SK-N-SH (cell line): ENCODE data around the gene PPM1L.

Source experiments
- ELF1 ChIP-seq: IDR thresholded peaks from 2 replicates; pipeline ENCODE4 v1.4.0; 2012
- EP300 ChIP-seq, 2 experiments: IDR thresholded peaks; 2 replicates each; pipeline versions ENCODE4 v1.4.0 to v1.6.1; 2012; ENCODE audit warnings: borderline replicate concordance in 1 of 2, low read depth in 1 of 2, low read length in 1 of 2
- FOXJ3 ChIP-seq: sonication (generic); formaldehyde crosslinking; IDR thresholded peaks from 2 replicates; pipeline ENCODE4 v1.5.1; 2020; ENCODE audit warnings: mild to moderate bottlenecking, missing genetic modification reagents
- GABPA ChIP-seq: IDR thresholded peaks from 2 replicates; pipeline ENCODE4 v1.4.0; 2012; ENCODE audit warnings: low read depth, mild to moderate bottlenecking
- POLR2AphosphoS5 ChIP-seq: IDR thresholded peaks from 2 replicates; pipeline ENCODE4 v1.6.1; 2012; ENCODE audit warnings: low read depth, low read length
- REST ChIP-seq: IDR thresholded peaks from 2 replicates; pipeline ENCODE4 v1.6.1; 2012; ENCODE audit warnings: mild to moderate bottlenecking, low read depth, low read length, moderate library complexity
- RXRA ChIP-seq: IDR thresholded peaks from 2 replicates; pipeline ENCODE4 v1.4.0; 2012; ENCODE audit warnings: low read depth, mild to moderate bottlenecking, borderline replicate concordance
- SMC3 ChIP-seq: IDR thresholded peaks from 2 replicates; pipeline ENCODE4 v1.6.1; 2012; ENCODE audit warnings: low read depth, low read length, improper control_type of control experiment
- TAF1 ChIP-seq: IDR thresholded peaks from 2 replicates; pipeline ENCODE4 v1.6.1; 2012; ENCODE audit warnings: low read depth, mild to moderate bottlenecking, low read length, moderate library complexity, borderline replicate concordance
- TF ChIP-seq, protein P1 (sequence below): fragments of 200-600 bp; sonication (generic); IDR thresholded peaks from 2 replicates; pipeline ENCODE4 v1.6.1; 2017; ENCODE audit warnings: antibody characterized with exemption, mild to moderate bottlenecking, moderate library complexity
- TF ChIP-seq, protein P2 (sequence below): IDR thresholded peaks from 2 replicates; pipeline ENCODE4 v1.4.0; 2012; ENCODE audit warnings: low read depth
- TF ChIP-seq, protein P3 (sequence below): fragments of 150-350 bp; IDR thresholded peaks from 2 replicates; pipeline ENCODE4 v1.6.1; 2017; ENCODE audit warnings: antibody characterized with exemption, low read length, low read depth, borderline replicate concordance

GRCh38 chr3:160982491-160982890 is 226.5 kb downstream of the PPM1L start:
- TF ChIP-seq TAF1 (no peak), FOXJ3 (CRISPR knock-in tag) (no peak), REST (no peak), ELF1 (no peak), GABPA (no peak), EP300 (IDR thresholded peaks at IDR 0.05; ENCODE audit: borderline replicate concordance in 1 of 2, low read depth in 1 of 2, low read length in 1 of 2) (no peak), RXRA (no peak), POLR2AphosphoS5 (no peak), SMC3 (no peak)
- TF ChIP-seq, protein P1, sequence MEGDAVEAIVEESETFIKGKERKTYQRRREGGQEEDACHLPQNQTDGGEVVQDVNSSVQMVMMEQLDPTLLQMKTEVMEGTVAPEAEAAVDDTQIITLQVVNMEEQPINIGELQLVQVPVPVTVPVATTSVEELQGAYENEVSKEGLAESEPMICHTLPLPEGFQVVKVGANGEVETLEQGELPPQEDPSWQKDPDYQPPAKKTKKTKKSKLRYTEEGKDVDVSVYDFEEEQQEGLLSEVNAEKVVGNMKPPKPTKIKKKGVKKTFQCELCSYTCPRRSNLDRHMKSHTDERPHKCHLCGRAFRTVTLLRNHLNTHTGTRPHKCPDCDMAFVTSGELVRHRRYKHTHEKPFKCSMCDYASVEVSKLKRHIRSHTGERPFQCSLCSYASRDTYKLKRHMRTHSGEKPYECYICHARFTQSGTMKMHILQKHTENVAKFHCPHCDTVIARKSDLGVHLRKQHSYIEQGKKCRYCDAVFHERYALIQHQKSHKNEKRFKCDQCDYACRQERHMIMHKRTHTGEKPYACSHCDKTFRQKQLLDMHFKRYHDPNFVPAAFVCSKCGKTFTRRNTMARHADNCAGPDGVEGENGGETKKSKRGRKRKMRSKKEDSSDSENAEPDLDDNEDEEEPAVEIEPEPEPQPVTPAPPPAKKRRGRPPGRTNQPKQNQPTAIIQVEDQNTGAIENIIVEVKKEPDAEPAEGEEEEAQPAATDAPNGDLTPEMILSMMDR = no peak
- TF ChIP-seq, protein P2, sequence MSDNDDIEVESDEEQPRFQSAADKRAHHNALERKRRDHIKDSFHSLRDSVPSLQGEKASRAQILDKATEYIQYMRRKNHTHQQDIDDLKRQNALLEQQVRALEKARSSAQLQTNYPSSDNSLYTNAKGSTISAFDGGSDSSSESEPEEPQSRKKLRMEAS = no peak
- TF ChIP-seq, protein P3, sequence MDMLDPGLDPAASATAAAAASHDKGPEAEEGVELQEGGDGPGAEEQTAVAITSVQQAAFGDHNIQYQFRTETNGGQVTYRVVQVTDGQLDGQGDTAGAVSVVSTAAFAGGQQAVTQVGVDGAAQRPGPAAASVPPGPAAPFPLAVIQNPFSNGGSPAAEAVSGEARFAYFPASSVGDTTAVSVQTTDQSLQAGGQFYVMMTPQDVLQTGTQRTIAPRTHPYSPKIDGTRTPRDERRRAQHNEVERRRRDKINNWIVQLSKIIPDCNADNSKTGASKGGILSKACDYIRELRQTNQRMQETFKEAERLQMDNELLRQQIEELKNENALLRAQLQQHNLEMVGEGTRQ = no peak
